Aorta (tissue), 5 donors: ENCODE data around the gene SLC6A17. TPM values are rescaled to one million over a fixed set of nuclear protein-coding genes. Genes with fewer than 3 reads are reported as not detected.

Experiments
- ATAC-seq: fragments of 200-7000 bp; cut with Tn5 transposase; one replicate; pipeline ENCODE4 v1.9.1; 2022; ENCODE audit warnings: moderate library complexity; ENCODE audit not compliant: low FRiP score
- DNase-seq, 2 donors: peaks; one replicate each; pipeline ENCODE4 v3.0.0-alpha.2; 2020
- H3K27ac ChIP-seq, 2 donors: one replicate each; pipeline ENCODE4 v1.5.1; 2013; ENCODE audit warnings: low read length in 2 of 2, mild to moderate bottlenecking in 2 of 2, moderate library complexity in 2 of 2, control low read depth in 1 of 2, inconsistent platforms in 1 of 2, low read depth in 1 of 2
- H3K27me3 ChIP-seq, 2 donors: one replicate each; pipeline ENCODE4 v1.6.1; 2013; ENCODE audit warnings: control low read depth in 1 of 2, low read length in 1 of 2, mild to moderate bottlenecking in 1 of 2, moderate library complexity in 1 of 2; ENCODE audit not compliant: insufficient read depth in 2 of 2, control insufficient read depth in 1 of 2
- H3K36me3 ChIP-seq, 2 donors: one replicate each; pipeline ENCODE4 v1.6.1; 2013; ENCODE audit warnings: control low read depth in 1 of 2, low read length in 1 of 2, mild to moderate bottlenecking in 1 of 2; ENCODE audit not compliant: insufficient read depth in 2 of 2, control insufficient read depth in 1 of 2
- H3K4me1 ChIP-seq, 2 donors: one replicate each; pipeline ENCODE4 v1.6.1; 2013; ENCODE audit warnings: low read length in 2 of 2, control low read depth in 1 of 2, mild to moderate bottlenecking in 1 of 2, moderate library complexity in 1 of 2; ENCODE audit not compliant: insufficient read depth in 2 of 2, control insufficient read depth in 1 of 2
- H3K4me3 ChIP-seq, 2 donors: one replicate each; pipeline ENCODE4 v1.5.1; 2013; ENCODE audit warnings: low read length in 2 of 2, control low read depth in 1 of 2, mild to moderate bottlenecking in 1 of 2
- H3K9me3 ChIP-seq: one replicate; pipeline ENCODE4 v1.6.1; 2013; ENCODE audit warnings: mild to moderate bottlenecking, low read length; ENCODE audit not compliant: control insufficient read depth
- WGBS, 2 donors: extraction: QIAGEN DNeasy Blood & Tissue Kit; methylation state at CpG; one replicate each; pipeline ENCODE4 v1.1.7; 2013; 5-methylcytosine and 5-hydroxymethylcytosine counted together
- intact Hi-C, 2 donors: fragments of 100-400 bp; cut with DNase I; formaldehyde crosslinking; loops; one replicate each; pipeline versions ENCODE4 v1.14.2 to v1.15.0; 2022
- polyA plus RNA-seq, 2 donors: library from polyadenylated mRNA; stranded (reverse); fragments of 200-250 nt; gene quantifications; one replicate each; pipeline ENCODE4 v1.2.3, GENCODE V29; 2013
- total RNA-seq, 2 donors: library from RNA; stranded (reverse); fragmentation: NEBNext Ultra II Directional; extraction: Animal tissue kit (Norgen Biotek cat#: 25700); gene quantifications; one replicate each; pipeline ENCODE4 v1.2.1, GENCODE V29; 2021
- donor health status: healthy with polysubstance abuse.
- donor health status: Bipolar disorder and iron deficiency.
- donor health status: DM: no; HTN: no; CAD: no.
- donor health status: DM: no; HTN: no; CAD: no.
- donor health status: DM: yes; HTN: yes; CAD: no.

Gene SLC6A17
- total and polyA plus RNA-seq, 4 donors = 0.18 to 0.49 (median 0.21) TPM; not detected in 1

DNA sequence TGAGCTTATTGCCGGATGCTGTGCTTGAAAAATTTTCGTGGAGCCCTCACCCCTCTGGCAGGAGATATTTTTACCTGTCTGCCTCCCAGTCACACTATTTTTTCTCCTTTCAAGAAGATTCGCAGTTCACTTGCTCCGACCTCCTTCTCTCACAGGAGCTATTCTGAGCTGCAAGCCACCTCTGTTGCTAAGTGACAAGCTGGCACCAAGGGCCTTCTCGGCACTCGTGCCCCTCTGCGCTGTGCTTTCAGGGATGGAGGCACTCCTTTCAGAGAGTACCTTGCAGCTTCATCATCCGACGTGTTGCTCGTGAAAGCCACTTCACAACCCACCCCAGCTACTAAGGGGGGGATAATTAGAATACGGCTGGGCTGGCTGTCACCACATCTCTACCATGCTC, 11.6 kb downstream of the SLC6A17 start:
- Histone ChIP-seq H3K4me3 (no peak overlapping the region), H3K27ac (no peak overlapping the region), H3K27me3 (no peaks in the 10 kb centered on the region), H3K4me1 (no peaks in the 10 kb centered on the region), H3K36me3 (no peaks in the 10 kb centered on the region), H3K9me3 (no peaks in the 10 kb centered on the region)
- WGBS, 2 donors = 76 to 81% methylated on average over 11 of the region's 11 CpGs
- DNase-seq (no peak), ATAC-seq (no peak)
- intact Hi-C loops = no loop called here

DNA sequence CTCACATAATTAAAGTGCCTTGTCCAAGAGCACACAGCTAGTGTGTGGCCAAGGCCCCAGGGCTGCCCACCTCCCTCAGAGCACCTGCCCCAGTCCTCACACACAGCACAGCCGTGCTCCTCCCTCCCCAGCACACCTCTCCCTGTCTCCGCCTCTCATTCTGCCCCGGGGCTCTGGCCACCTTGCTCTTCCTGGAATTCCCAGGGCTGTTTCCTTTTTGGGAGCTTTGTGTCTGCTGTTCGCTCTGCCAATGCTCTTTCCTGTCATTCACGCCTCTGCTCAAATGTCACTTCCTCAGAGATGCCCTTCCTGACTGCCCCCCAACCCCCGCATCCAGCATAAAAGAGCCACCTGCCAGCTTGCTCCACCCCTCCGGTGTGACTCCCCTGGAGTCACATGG, 13.3 kb downstream of the SLC6A17 start:
- no peak for ATAC-seq
- DNase-seq = no peak
- 74 to 79% methylated on average over 7 of the region's 7 CpGs for WGBS, 2 donors
- Histone ChIP-seq H3K27me3 (no peaks in the 10 kb centered on the region), H3K36me3 (no peaks in the 10 kb centered on the region), H3K9me3 (no peaks in the 10 kb centered on the region), H3K4me3 (no peak overlapping the region), H3K4me1 (no peaks in the 10 kb centered on the region), H3K27ac (no peak overlapping the region)
- intact Hi-C loops = no loop called here

- no peak overlapping the region for H3K27ac ChIP-seq
- ATAC-seq (no peak), DNase-seq (no peak)
- no peaks in the 10 kb centered on the region for H3K36me3 ChIP-seq
- no peak overlapping the region for H3K4me3 ChIP-seq
- WGBS, 2 donors = 81 to 85% methylated on average over 10 of the region's 10 CpGs
- H3K9me3 ChIP-seq = no peaks in the 10 kb centered on the region
- no peaks in the 10 kb centered on the region for H3K4me1 ChIP-seq
- intact Hi-C loops = no loop called here
- no peaks in the 10 kb centered on the region for H3K27me3 ChIP-seq
These were observed 14.5 kb downstream of the SLC6A17 start for GRCh38 chr1:110164725-110165350.

- WGBS, 2 donors = 60 to 62% methylated on average over 6 of the region's 6 CpGs
- H3K9me3 ChIP-seq = no peaks in the 10 kb centered on the region
- intact Hi-C loops = no loop called here
- no peaks in the 10 kb centered on the region for H3K4me1 ChIP-seq
- DNase-seq (no peak), ATAC-seq (no peak)
- H3K27ac ChIP-seq = no peak overlapping the region
- no peaks in the 10 kb centered on the region for H3K36me3 ChIP-seq
- no peaks in the 10 kb centered on the region for H3K27me3 ChIP-seq
- no peak overlapping the region for H3K4me3 ChIP-seq
These were observed 15.5 kb downstream of the SLC6A17 start for GRCh38 chr1:110165761-110166231.

GRCh38 chr1:110166861-110167260, 16.6 kb downstream of the SLC6A17 start:
- WGBS, 2 donors = 93 to 94% methylated on average over 11 of the region's 11 CpGs
- no peak overlapping the region for H3K4me3 ChIP-seq
- ATAC-seq = no peak

DNA sequence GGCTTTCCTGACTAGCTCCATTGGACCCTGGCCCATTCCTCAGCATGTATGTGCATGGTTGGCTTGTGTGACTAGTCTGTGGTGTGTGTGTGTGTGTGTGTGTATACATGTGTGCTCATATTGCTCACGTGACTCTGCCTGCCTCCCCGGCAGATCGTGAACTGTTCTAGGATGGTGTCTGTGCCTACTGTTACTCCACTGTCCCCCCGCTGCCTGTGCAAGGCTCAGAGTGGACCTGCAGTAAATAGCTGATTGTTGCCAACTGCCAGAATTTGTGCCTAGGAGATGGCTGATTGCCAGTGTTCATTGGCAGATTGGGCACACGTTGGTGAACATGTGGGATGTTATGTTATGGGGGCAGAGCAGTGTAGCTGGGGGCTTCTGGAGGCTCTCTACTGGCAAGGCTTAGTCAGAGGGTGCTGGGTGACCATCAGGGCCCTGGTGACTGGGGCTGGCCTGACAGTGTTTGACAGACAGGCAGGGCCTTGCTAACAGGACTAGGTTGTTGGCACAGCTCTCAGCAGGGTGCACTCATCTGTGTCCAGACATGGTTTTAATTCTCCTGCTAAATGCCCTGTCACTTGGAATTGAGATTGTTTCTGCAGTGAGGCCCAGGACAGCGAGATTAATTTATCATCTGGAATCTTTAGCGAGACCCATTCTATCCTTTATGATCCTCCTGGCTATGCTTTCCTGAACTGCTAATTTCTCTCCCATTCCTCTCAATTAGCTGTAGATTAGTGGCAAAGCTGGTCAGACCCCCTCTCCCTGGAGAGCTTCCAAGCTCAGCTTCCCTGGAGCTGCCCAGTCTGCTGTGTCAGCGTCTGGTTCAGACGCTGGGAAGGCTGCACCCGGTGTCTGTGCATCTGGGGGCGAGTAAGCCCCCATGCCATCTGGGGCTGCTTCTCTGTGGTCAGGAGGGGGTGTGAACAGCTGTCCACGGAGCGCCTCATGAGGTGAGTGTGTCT, 20.8 kb downstream of the SLC6A17 start:
- no peaks in the 10 kb centered on the region for H3K36me3 ChIP-seq
- H3K4me3 ChIP-seq = no peak overlapping the region
- DNase-seq (no peak), ATAC-seq (no peak)
- H3K27ac ChIP-seq = no peak overlapping the region
- H3K9me3 ChIP-seq = no peaks in the 10 kb centered on the region
- 51 to 53% methylated on average over 13 of the region's 13 CpGs for WGBS, 2 donors
- H3K4me1 ChIP-seq = no peaks in the 10 kb centered on the region
- no peaks in the 10 kb centered on the region for H3K27me3 ChIP-seq
- intact Hi-C loops = no loop called here

More at GRCh38 chr1:110166861-110167260, 16.6 kb downstream of the SLC6A17 start:
- Histone ChIP-seq H3K27ac (no peak overlapping the region), H3K27me3 (no peaks in the 10 kb centered on the region), H3K4me1 (no peaks in the 10 kb centered on the region), H3K9me3 (no peaks in the 10 kb centered on the region), H3K36me3 (no peaks in the 10 kb centered on the region)
- no peak for DNase-seq
- intact Hi-C loops = no loop called here

DNA sequence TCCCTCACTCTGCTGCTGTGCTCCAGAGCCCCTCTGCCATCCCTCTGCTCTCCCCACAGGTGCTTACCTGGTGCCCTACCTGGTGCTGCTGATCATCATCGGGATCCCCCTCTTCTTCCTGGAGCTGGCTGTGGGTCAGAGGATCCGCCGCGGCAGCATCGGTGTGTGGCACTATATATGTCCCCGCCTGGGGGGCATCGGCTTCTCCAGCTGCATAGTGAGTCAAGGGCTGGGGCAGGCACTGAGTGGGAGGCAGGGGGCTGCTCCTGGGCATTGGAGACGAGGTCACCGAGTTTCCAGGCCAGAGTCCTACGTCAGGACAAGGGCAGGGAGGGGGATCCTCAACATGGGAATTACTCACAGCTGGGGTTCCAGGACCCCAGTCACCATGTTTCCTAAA, 21.7 kb downstream of the SLC6A17 start:
- ATAC-seq (no peak), DNase-seq (no peak)
- intact Hi-C loops = no loop called here
- Histone ChIP-seq H3K9me3 (no peaks in the 10 kb centered on the region), H3K36me3 (no peaks in the 10 kb centered on the region), H3K4me1 (no peaks in the 10 kb centered on the region), H3K4me3 (no peak overlapping the region), H3K27me3 (no peaks in the 10 kb centered on the region), H3K27ac (no peak overlapping the region)
- 90 to 92% methylated on average over 10 of the region's 10 CpGs for WGBS, 2 donors

DNA sequence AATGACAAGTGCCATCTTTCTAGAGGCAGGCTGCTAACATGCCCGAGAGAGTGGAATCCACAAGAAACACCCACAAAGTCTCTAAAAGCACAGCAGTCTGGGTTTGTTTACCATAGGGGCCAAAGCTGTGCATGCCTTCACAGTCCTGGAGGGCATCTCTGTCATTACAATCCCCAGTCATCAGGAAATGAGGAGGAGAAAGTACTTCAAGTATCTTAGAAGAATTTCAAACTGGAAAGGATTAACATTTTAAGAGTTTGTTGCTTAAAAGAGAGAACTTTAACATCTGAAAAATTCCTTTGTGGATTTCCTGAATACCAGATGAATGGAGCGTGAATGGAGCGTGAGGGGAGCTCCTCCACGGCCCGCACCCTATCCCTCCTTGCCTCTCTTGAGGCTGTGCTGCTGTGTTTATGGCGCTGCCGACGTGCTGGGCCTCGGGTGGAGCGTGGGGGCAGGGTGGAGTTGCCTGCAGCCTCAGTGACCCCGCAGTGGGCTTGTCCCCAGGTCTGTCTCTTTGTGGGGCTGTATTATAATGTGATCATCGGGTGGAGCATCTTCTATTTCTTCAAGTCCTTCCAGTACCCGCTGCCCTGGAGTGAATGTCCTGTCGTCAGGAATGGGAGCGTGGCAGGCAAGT, 23.3 kb downstream of the SLC6A17 start:
- WGBS, 2 donors = 87 to 88% methylated on average over 15 of the region's 15 CpGs
- DNase-seq (no peak), ATAC-seq (no peak)
- H3K4me3 ChIP-seq = no peak overlapping the region
- H3K27ac ChIP-seq = no peak overlapping the region
- no peaks in the 10 kb centered on the region for H3K4me1 ChIP-seq
- H3K36me3 ChIP-seq = no peaks in the 10 kb centered on the region
- H3K27me3 ChIP-seq = no peaks in the 10 kb centered on the region
- intact Hi-C loops = no loop called here
- H3K9me3 ChIP-seq = no peaks in the 10 kb centered on the region
